Aorta (tissue), 5 donors: ENCODE measurements around the gene TMEFF1. TPM values are rescaled to one million over a fixed set of nuclear protein-coding genes. Genes with fewer than 3 reads are reported as not detected.
A peak's percentile ranks its signal among the peaks of the same experiment; 100 is the strongest.

ENCODE experiments used
- ATAC-seq: fragments of 200-7000 bp; cut with Tn5 transposase; one replicate; pipeline ENCODE4 v1.9.1; 2022; ENCODE audit warnings: moderate library complexity; ENCODE audit not compliant: low FRiP score
- DNase-seq, 2 donors: peaks; one replicate each; pipeline ENCODE4 v3.0.0-alpha.2; 2020
- H3K27ac ChIP-seq, 2 donors: one replicate each; pipeline ENCODE4 v1.5.1; 2013; ENCODE audit warnings: low read length in 2 of 2, mild to moderate bottlenecking in 2 of 2, moderate library complexity in 2 of 2, control low read depth in 1 of 2, inconsistent platforms in 1 of 2, low read depth in 1 of 2
- H3K27me3 ChIP-seq, 2 donors: one replicate each; pipeline ENCODE4 v1.6.1; 2013; ENCODE audit warnings: control low read depth in 1 of 2, low read length in 1 of 2, mild to moderate bottlenecking in 1 of 2, moderate library complexity in 1 of 2; ENCODE audit not compliant: insufficient read depth in 2 of 2, control insufficient read depth in 1 of 2
- H3K36me3 ChIP-seq, 2 donors: one replicate each; pipeline ENCODE4 v1.6.1; 2013; ENCODE audit warnings: control low read depth in 1 of 2, low read length in 1 of 2, mild to moderate bottlenecking in 1 of 2; ENCODE audit not compliant: insufficient read depth in 2 of 2, control insufficient read depth in 1 of 2
- H3K4me1 ChIP-seq, 2 donors: one replicate each; pipeline ENCODE4 v1.6.1; 2013; ENCODE audit warnings: low read length in 2 of 2, control low read depth in 1 of 2, mild to moderate bottlenecking in 1 of 2, moderate library complexity in 1 of 2; ENCODE audit not compliant: insufficient read depth in 2 of 2, control insufficient read depth in 1 of 2
- H3K4me3 ChIP-seq, 2 donors: one replicate each; pipeline ENCODE4 v1.5.1; 2013; ENCODE audit warnings: low read length in 2 of 2, control low read depth in 1 of 2, mild to moderate bottlenecking in 1 of 2
- H3K9me3 ChIP-seq: one replicate; pipeline ENCODE4 v1.6.1; 2013; ENCODE audit warnings: mild to moderate bottlenecking, low read length; ENCODE audit not compliant: control insufficient read depth
- WGBS, 2 donors: extraction: QIAGEN DNeasy Blood & Tissue Kit; methylation state at CpG; one replicate each; pipeline ENCODE4 v1.1.7; 2013; 5-methylcytosine and 5-hydroxymethylcytosine counted together
- intact Hi-C, 2 donors: fragments of 100-400 bp; cut with DNase I; formaldehyde crosslinking; loops; one replicate each; pipeline versions ENCODE4 v1.14.2 to v1.15.0; 2022
- polyA plus RNA-seq, 2 donors: library from polyadenylated mRNA; stranded (reverse); fragments of 200-250 nt; gene quantifications; one replicate each; pipeline ENCODE4 v1.2.3, GENCODE V29; 2013
- total RNA-seq, 2 donors: library from RNA; stranded (reverse); fragmentation: NEBNext Ultra II Directional; extraction: Animal tissue kit (Norgen Biotek cat#: 25700); gene quantifications; one replicate each; pipeline ENCODE4 v1.2.1, GENCODE V29; 2021
- donor health status: healthy with polysubstance abuse.
- donor health status: Bipolar disorder and iron deficiency.
- donor health status: DM: no; HTN: no; CAD: no.
- donor health status: DM: no; HTN: no; CAD: no.
- donor health status: DM: yes; HTN: yes; CAD: no.

Gene TMEFF1
- total and polyA plus RNA-seq, 4 donors, result 0.27 to 0.78 TPM; not detected in 2

GRCh38 chr9:100591639-100592412 is 118.9 kb downstream of the TMEFF1 start:
- Histone ChIP-seq H3K27ac (no peak overlapping the region), H3K4me1 (no peaks in the 10 kb centered on the region), H3K4me3 (no peak overlapping the region), H3K36me3 (no peaks in the 10 kb centered on the region), H3K27me3 (no peaks in the 10 kb centered on the region), H3K9me3 (no peaks in the 10 kb centered on the region)
- intact Hi-C loops, result loop anchor here (10.0 kb wide), 4 partner anchors 157 to 267 kb away; partner anchors contain the start of genes MSANTD3 (in 1 of the 2) and TEX10 (in 1 of the 2)
- 85 to 88% methylated on average over 5 of the region's 5 CpGs for WGBS, 2 donors
- ATAC-seq (no peak), DNase-seq (no peak)

- ATAC-seq (peak; percentile 71), DNase-seq (no peak)
- Histone ChIP-seq H3K4me3 (no peak overlapping the region), H3K27me3 (no peaks in the 10 kb centered on the region), H3K27ac (no peak overlapping the region), H3K4me1 (no peaks in the 10 kb centered on the region), H3K36me3 (no peaks in the 10 kb centered on the region), H3K9me3 (no peaks in the 10 kb centered on the region)
- intact Hi-C loops, result loop anchor here (5.0 to 10.0 kb wide), 5 partner anchors 161 to 271 kb away; partner anchors contain the start of genes TEX10 (in 2 of the 2) and MSANTD3 (in 1 of the 2)
- 15 to 20% methylated on average over 3 of the region's 3 CpGs for WGBS, 2 donors
Measured at GRCh38 chr9:100595391-100596199, 122.6 kb downstream of the TMEFF1 start.

- no peak overlapping the region for H3K4me3 ChIP-seq
- no peaks in the 10 kb centered on the region for H3K27me3 ChIP-seq
- ATAC-seq (no peak), DNase-seq (no peak)
- 21 to 25% methylated on average over 6 of the region's 6 CpGs for whole genome bisulfite sequencing, 2 donors
- no peaks in the 10 kb centered on the region for H3K4me1 ChIP-seq
- no peak overlapping the region for H3K27ac ChIP-seq
- H3K36me3 ChIP-seq, result no peaks in the 10 kb centered on the region
- intact Hi-C loops, result loop anchor here (5.0 to 10.0 kb wide), 5 partner anchors 162 to 272 kb away; partner anchors contain the start of genes TEX10 (in 2 of the 2) and MSANTD3 (in 1 of the 2)
- no peaks in the 10 kb centered on the region for H3K9me3 ChIP-seq
Measured at GRCh38 chr9:100597236-100597635, 124.3 kb downstream of the TMEFF1 start.

- 1% methylated on average over 41 of the region's 41 CpGs for WGBS, 2 donors
- intact Hi-C loops, result loop anchor here (5.0 to 10.0 kb wide), 5 partner anchors 164 to 274 kb away; partner anchors contain the start of genes TEX10 (in 2 of the 2) and MSANTD3 (in 1 of the 2)
- no peaks in the 10 kb centered on the region for H3K27me3 ChIP-seq
- no peaks in the 10 kb centered on the region for H3K9me3 ChIP-seq
- H3K4me1 ChIP-seq, result no peaks in the 10 kb centered on the region
- peak overlapping the region; percentile 14 to 55 for H3K4me3 ChIP-seq
- DNase-seq (peak; percentile 88 to 95), ATAC-seq (peak; percentile 90)
- no peak overlapping the region for H3K27ac ChIP-seq
- no peaks in the 10 kb centered on the region for H3K36me3 ChIP-seq
Measured at GRCh38 chr9:100598641-100599145, 125.7 kb downstream of the TMEFF1 start.

GRCh38 chr9:100600521-100601079 is 127.7 kb downstream of the TMEFF1 start:
- Histone ChIP-seq H3K9me3 (no peaks in the 10 kb centered on the region), H3K27me3 (no peaks in the 10 kb centered on the region), H3K4me3 (no peak overlapping the region), H3K4me1 (no peaks in the 10 kb centered on the region), H3K36me3 (no peaks in the 10 kb centered on the region), H3K27ac (no peak overlapping the region)
- ATAC-seq, result no peak
- DNase-seq, result no peak
- intact Hi-C loops, result loop anchor here (5.0 to 10.0 kb wide), 3 partner anchors 553 to 714 kb away; no protein-coding TSS in a partner anchor
- WGBS, 2 donors, result 84 to 85% methylated on average over 7 of the region's 7 CpGs

- ATAC-seq, result no peak
Measured at GRCh38 chr9:100601216-100601615, 128.3 kb downstream of the TMEFF1 start.

GRCh38 chr9:100602342-100602801 is 129.4 kb downstream of the TMEFF1 start:
- ATAC-seq, result no peak

More at GRCh38 chr9:100601216-100601615, 128.3 kb downstream of the TMEFF1 start:
- intact Hi-C loops, result loop anchor here (5.0 to 10.0 kb wide), 3 partner anchors 554 to 714 kb away; no protein-coding TSS in a partner anchor
- H3K4me3 ChIP-seq, result no peak overlapping the region
- H3K36me3 ChIP-seq, result no peaks in the 10 kb centered on the region
- no peaks in the 10 kb centered on the region for H3K9me3 ChIP-seq
- no peak for DNase-seq
- H3K27ac ChIP-seq, result no peak overlapping the region
- H3K4me1 ChIP-seq, result no peaks in the 10 kb centered on the region
- H3K27me3 ChIP-seq, result no peaks in the 10 kb centered on the region

GRCh38 chr9:100605405-100605804 is 132.5 kb downstream of the TMEFF1 start:
- ATAC-seq, result no peak
- no peaks in the 10 kb centered on the region for H3K4me1 ChIP-seq
- intact Hi-C loops, result loop anchor here in 1 of 2 donors (10.0 kb wide), 1 partner anchor 709 kb away; no protein-coding TSS in a partner anchor
- H3K36me3 ChIP-seq, result no peaks in the 10 kb centered on the region
- 24 to 39% methylated on average over 1 of the region's 1 CpG for WGBS, 2 donors
- no peak for DNase-seq
- H3K4me3 ChIP-seq, result no peak overlapping the region
- H3K27me3 ChIP-seq, result no peaks in the 10 kb centered on the region
- H3K27ac ChIP-seq, result no peak overlapping the region
- H3K9me3 ChIP-seq, result peaks cover 2% of the 10 kb centered on the region

More at GRCh38 chr9:100602342-100602801, 129.4 kb downstream of the TMEFF1 start:
- 34% methylated on average over 2 of the region's 2 CpGs for WGBS, 2 donors
- intact Hi-C loops, result loop anchor here (5.0 to 10.0 kb wide), 3 partner anchors 555 to 712 kb away; no protein-coding TSS in a partner anchor
- H3K27me3 ChIP-seq, result no peaks in the 10 kb centered on the region
- no peak for DNase-seq
- no peak overlapping the region for H3K4me3 ChIP-seq
- H3K36me3 ChIP-seq, result no peaks in the 10 kb centered on the region
- no peak overlapping the region for H3K27ac ChIP-seq
- H3K9me3 ChIP-seq, result no peaks in the 10 kb centered on the region
- H3K4me1 ChIP-seq, result no peaks in the 10 kb centered on the region
